IMR-90 (cell line): ENCODE results near the gene MAP2. TPM values are rescaled to one million over a fixed set of nuclear protein-coding genes. Genes with fewer than 3 reads are reported as not detected.

Source experiments
- ATAC-seq: fragments of 200-7000 bp; cut with Tn5 transposase; 2 replicates; pipeline ENCODE4 v1.9.1; 2020; ENCODE audit warnings: low read depth, mild to moderate bottlenecking, moderate library complexity
- BruUV-seq: library from RNA; stranded (reverse); fragments of 400-500 nt; replicated peaks from 2 replicates; lab custom pipeline; 2021; lab: Mats Ljungman, UMichigan
- CTCF ChIA-PET: fragments of 300-600 bp; formaldehyde crosslinking; extraction: SDS; loops from one replicate; lab custom pipeline; 2021; ENCODE audit warnings: antibody characterized with exemption; lab: Yijun Ruan, JAX
- POLR2A ChIA-PET: fragments of 300-600 bp; sonication (Branson Sonifier 250); formaldehyde crosslinking; loops from one replicate; lab custom pipeline; 2022; ENCODE audit warnings: antibody characterized with exemption; ENCODE audit not compliant: unreplicated experiment; lab: Charles Lee
- DNase-seq: peaks from one replicate; pipeline ENCODE4 v3.0.0; 2013
- H2AFZ ChIP-seq: replicated peaks from 2 replicates; pipeline ENCODE3; 2013; ENCODE audit warnings: low read length, mild to moderate bottlenecking; ENCODE audit not compliant: poor library complexity
- H2AK5ac ChIP-seq: 2 replicates; pipeline ENCODE4 v1.6.1; 2013; ENCODE audit warnings: low read depth, low read length, inconsistent platforms
- H2AK9ac ChIP-seq: replicated peaks from 2 replicates; pipeline ENCODE3; 2013; ENCODE audit warnings: mild to moderate bottlenecking, low read depth, low read length, moderate library complexity; ENCODE audit not compliant: poor library complexity
- H2BK120ac ChIP-seq: 2 replicates; pipeline ENCODE4 v1.6.1; 2013; ENCODE audit warnings: low read depth, low read length, inconsistent platforms
- H2BK15ac ChIP-seq: 3 replicates; pipeline ENCODE4 v1.6.1; 2013; ENCODE audit warnings: low read depth, low read length, inconsistent platforms
- H2BK20ac ChIP-seq: 2 replicates; pipeline ENCODE4 v1.6.1; 2013; ENCODE audit warnings: low read depth, mild to moderate bottlenecking, inconsistent platforms, low read length, moderate library complexity
- H2BK5ac ChIP-seq: 2 replicates; pipeline ENCODE4 v1.6.1; 2013; ENCODE audit warnings: mild to moderate bottlenecking, low read depth, low read length, inconsistent platforms; ENCODE audit not compliant: poor library complexity, severe bottlenecking
- H3K14ac ChIP-seq: replicated peaks from 2 replicates; pipeline ENCODE4 v1.6.1; 2013; ENCODE audit warnings: low read depth, low read length, inconsistent platforms
- H3K18ac ChIP-seq: 2 replicates; pipeline ENCODE4 v1.6.1; 2013; ENCODE audit warnings: low read depth, low read length, control low read depth
- H3K23ac ChIP-seq: 2 replicates; pipeline ENCODE4 v1.6.1; 2013; ENCODE audit warnings: low read depth, low read length, inconsistent platforms
- H3K27ac ChIP-seq: 2 replicates; pipeline ENCODE4 v1.5.1; 2013; ENCODE audit warnings: mild to moderate bottlenecking, control low read depth, low read length; ENCODE audit not compliant: insufficient read depth
- H3K27me3 ChIP-seq: 2 replicates; pipeline ENCODE4 v1.6.1; 2013; ENCODE audit warnings: low read length; ENCODE audit not compliant: control insufficient read depth, insufficient read depth
- H3K36me3 ChIP-seq: 2 replicates; pipeline ENCODE4 v1.6.1; 2013; ENCODE audit warnings: low read length, mixed read lengths; ENCODE audit not compliant: control insufficient read depth, insufficient read depth
- H3K4ac ChIP-seq: 2 replicates; pipeline ENCODE4 v1.6.1; 2013; ENCODE audit warnings: low read depth, low read length, inconsistent platforms
- H3K4me1 ChIP-seq: 2 replicates; pipeline ENCODE4 v1.6.1; 2013; ENCODE audit warnings: low read length, mixed read lengths; ENCODE audit not compliant: control insufficient read depth, insufficient read depth
- H3K4me2 ChIP-seq: 2 replicates; pipeline ENCODE4 v1.6.1; 2013; ENCODE audit warnings: low read depth, mild to moderate bottlenecking, control low read depth, low read length, moderate library complexity
- H3K4me3 ChIP-seq: 2 replicates; pipeline ENCODE4 v1.5.1; 2013; ENCODE audit warnings: low read depth, mild to moderate bottlenecking, control low read depth, low read length, moderate library complexity; ENCODE audit not compliant: insufficient read depth
- H3K56ac ChIP-seq: 2 replicates; pipeline ENCODE4 v1.6.1; 2013; ENCODE audit warnings: low read length, inconsistent platforms; ENCODE audit not compliant: insufficient read depth; ENCODE audit errors: extremely low read depth
- H3K79me1 ChIP-seq, 2 experiments: 2 replicates each; pipeline ENCODE4 v1.6.1; 2013; ENCODE audit warnings: low read length in 2 of 2, inconsistent platforms in 1 of 2, low read depth in 1 of 2
- H3K9ac ChIP-seq: 2 replicates; pipeline ENCODE4 v1.6.1; 2013; ENCODE audit warnings: low read depth, low read length, control low read depth
- H3K9me1 ChIP-seq: 2 replicates; pipeline ENCODE4 v1.6.1; 2013; ENCODE audit warnings: low read length, inconsistent platforms; ENCODE audit not compliant: insufficient read depth
- H3K9me3 ChIP-seq: 2 replicates; pipeline ENCODE4 v1.6.1; 2013; ENCODE audit warnings: low read length; ENCODE audit not compliant: control insufficient read depth, insufficient read depth
- H4K20me1 ChIP-seq: 2 replicates; pipeline ENCODE4 v1.6.1; 2013; ENCODE audit warnings: low read length, inconsistent platforms; ENCODE audit not compliant: insufficient read depth
- H4K5ac ChIP-seq: 2 replicates; pipeline ENCODE4 v1.6.1; 2013; ENCODE audit warnings: mild to moderate bottlenecking, low read depth, low read length, control low read depth
- H4K8ac ChIP-seq, 2 experiments: 2 replicates each; pipeline ENCODE4 v1.6.1; 2013; ENCODE audit warnings: low read depth in 2 of 2, low read length in 2 of 2, control low read depth in 1 of 2, inconsistent platforms in 1 of 2
- H4K91ac ChIP-seq: 2 replicates; pipeline ENCODE4 v1.6.1; 2013; ENCODE audit warnings: low read depth, low read length, inconsistent platforms; ENCODE audit not compliant: insufficient read depth
- CEBPB ChIP-seq: IDR thresholded peaks from 2 replicates; pipeline ENCODE4 v1.6.1; 2012; ENCODE audit warnings: low read depth, low read length, improper control_type of control experiment
- MAFK ChIP-seq: IDR thresholded peaks from 2 replicates; pipeline ENCODE4 v1.6.1; 2012; ENCODE audit warnings: low read depth, low read length, improper control_type of control experiment
- MAZ ChIP-seq: IDR thresholded peaks from 2 replicates; pipeline ENCODE4 v1.6.1; 2012; ENCODE audit warnings: low read depth, mild to moderate bottlenecking, low read length, improper control_type of control experiment, moderate library complexity, borderline replicate concordance
- MXI1 ChIP-seq: IDR thresholded peaks from 2 replicates; pipeline ENCODE4 v1.6.1; 2012; ENCODE audit warnings: low read depth, mild to moderate bottlenecking, low read length, moderate library complexity, borderline replicate concordance
- NFE2L2 ChIP-seq: fragments of 150-350 bp; IDR thresholded peaks from 2 replicates; pipeline ENCODE4 v1.6.1; 2016; ENCODE audit warnings: low read depth, mild to moderate bottlenecking, low read length
- WGBS, 2 experiments: methylation state at CpG; one replicate each; pipeline versions ENCODE4 v1.1.5 to v1.1.7; 2013; ENCODE audit warnings: missing lambda C conversion rate in 2 of 2; ENCODE audit not compliant: insufficient read length in 1 of 2; ENCODE audit errors: extremely low coverage in 2 of 2; 5-methylcytosine and 5-hydroxymethylcytosine counted together
- dilution Hi-C: fragments of 300-500 bp; cut with HindIII; formaldehyde crosslinking; loops from one replicate; pipeline ENCODE4 v1.14.3; 2018; ENCODE audit warnings: low sequenced_read_pairs; ENCODE audit not compliant: unreplicated experiment
- in situ Hi-C: fragments of 300-500 bp; cut with MboI; formaldehyde crosslinking; loops from 3 replicates; pipeline ENCODE4 v1.14.3; 2019; ENCODE audit warnings: low sequenced_read_pairs, inconsistent platforms, mixed read lengths
- intact Hi-C: fragments of 100-400 bp; cut with micrococcal nuclease; formaldehyde crosslinking; loops from 2 replicates; pipeline ENCODE4 v1.10.0; 2022
- polyA plus RNA-seq, 3 experiments: library from polyadenylated mRNA; depleted of rRNA; stranded (reverse); fragments of >200 nt; gene quantifications; 2 replicates each; pipeline ENCODE4 v1.2.3, GENCODE V29; 2012; ENCODE audit warnings: low replicate concordance in 1 of 3
- total RNA-seq: library from RNA; depleted of rRNA; stranded (reverse); fragments of >200 nt; gene quantifications from 2 replicates; pipeline ENCODE4 v1.2.3, GENCODE V29; 2012
- TF ChIP-seq, protein P1 (sequence below): fragments of 150-350 bp; IDR thresholded peaks from 2 replicates; pipeline ENCODE4 v1.6.1; 2017; ENCODE audit warnings: mild to moderate bottlenecking, antibody characterized with exemption, low read length, low read depth

The MAP2 gene
- total and polyA plus RNA-seq, 2 of the 4 experiments (the other 2 are of a cell fraction): 0.29 to 0.36 TPM

DNA sequence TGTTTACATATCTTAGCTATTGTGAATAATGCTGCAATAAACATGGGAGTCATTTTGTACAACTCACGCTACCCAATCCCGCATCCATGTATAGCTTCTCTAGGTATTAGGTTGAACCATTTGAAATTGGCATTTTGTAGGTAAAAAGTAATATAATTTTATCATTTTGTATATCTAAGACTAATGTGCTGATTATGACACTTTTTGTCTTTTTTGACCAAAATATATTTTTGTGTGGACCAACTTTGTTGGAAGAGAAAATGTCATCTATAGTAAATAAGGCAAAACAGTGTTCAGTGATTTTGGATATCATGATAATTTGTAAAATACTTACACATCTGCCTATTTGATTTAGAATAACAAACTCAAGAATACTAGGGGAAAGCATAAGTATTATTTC lies 150.7 kb downstream of the MAP2 start:
- no peak overlapping the region for H3K18ac ChIP-seq
- no peak for ATAC-seq
- TF ChIP-seq CEBPB (no peak), MXI1 (no peak), MAZ (no peak), MAFK (0 out of 2 replicates have a peak, but pooled peaks have one; percentile 39), NFE2L2 (no peak)
- TF ChIP-seq, protein P1, sequence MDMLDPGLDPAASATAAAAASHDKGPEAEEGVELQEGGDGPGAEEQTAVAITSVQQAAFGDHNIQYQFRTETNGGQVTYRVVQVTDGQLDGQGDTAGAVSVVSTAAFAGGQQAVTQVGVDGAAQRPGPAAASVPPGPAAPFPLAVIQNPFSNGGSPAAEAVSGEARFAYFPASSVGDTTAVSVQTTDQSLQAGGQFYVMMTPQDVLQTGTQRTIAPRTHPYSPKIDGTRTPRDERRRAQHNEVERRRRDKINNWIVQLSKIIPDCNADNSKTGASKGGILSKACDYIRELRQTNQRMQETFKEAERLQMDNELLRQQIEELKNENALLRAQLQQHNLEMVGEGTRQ: no peak
- ChIA-PET CTCF (no interaction called here), POLR2A (interaction anchor here (0.6 kb wide), 1 partner anchor 19 kb away, joined by 11 read pairs; no protein-coding TSS in a partner anchor)
- dilution Hi-C loops (no loop called here), in situ Hi-C loops (loop anchor here (10.0 to 25.0 kb wide), 2 partner anchors 240 to 1187 kb away; no protein-coding TSS in a partner anchor), intact Hi-C loops (no loop called here)
- H3K9ac ChIP-seq: no peak overlapping the region
- H4K5ac ChIP-seq: no peak overlapping the region
- WGBS, 2 experiments: no CpG with 5 or more reads among the region's 2 CpGs
- H2BK20ac ChIP-seq: no peak overlapping the region
- no peaks in the 10 kb centered on the region for H3K79me1 ChIP-seq
- H2BK15ac ChIP-seq: no peak overlapping the region
- H4K8ac ChIP-seq: no peak overlapping the region
- H3K4me1 ChIP-seq: no peaks in the 10 kb centered on the region
- no peaks in the 10 kb centered on the region for H3K27me3 ChIP-seq
- H3K36me3 ChIP-seq: no peaks in the 10 kb centered on the region
- no peak overlapping the region for H2BK5ac ChIP-seq
- no peak overlapping the region for H3K4ac ChIP-seq
- H3K4me2 ChIP-seq: no peak overlapping the region
- no peak overlapping the region for H2AFZ ChIP-seq
- H2AK9ac ChIP-seq: no peak overlapping the region
- no peak for DNase-seq
- no TSS peak for BruUV-seq
- no peaks in the 10 kb centered on the region for H4K20me1 ChIP-seq
- H3K9me3 ChIP-seq: no peaks in the 10 kb centered on the region
- no peak overlapping the region for H2AK5ac ChIP-seq
- H3K27ac ChIP-seq: no peak overlapping the region
- H3K56ac ChIP-seq: no peak overlapping the region
- H3K23ac ChIP-seq: no peak overlapping the region
- no peak overlapping the region for H2BK120ac ChIP-seq
- H3K4me3 ChIP-seq: no peak overlapping the region
- H3K9me1 ChIP-seq: no peaks in the 10 kb centered on the region
- no peak overlapping the region for H3K14ac ChIP-seq
- no peak overlapping the region for H4K91ac ChIP-seq
